HG03066 (cell line): Measurements from ENCODE around the gene TMIE.

Source experiments
- ATAC-seq: cut with Tn5 transposase; IDR thresholded peaks from one replicate; pipeline ENCODE4 v1.9.1; 2021; ENCODE audit warnings: low read depth; ENCODE audit not compliant: unreplicated experiment

The TMIE gene, protein sequence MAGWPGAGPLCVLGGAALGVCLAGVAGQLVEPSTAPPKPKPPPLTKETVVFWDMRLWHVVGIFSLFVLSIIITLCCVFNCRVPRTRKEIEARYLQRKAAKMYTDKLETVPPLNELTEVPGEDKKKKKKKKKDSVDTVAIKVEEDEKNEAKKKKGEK

DNA sequence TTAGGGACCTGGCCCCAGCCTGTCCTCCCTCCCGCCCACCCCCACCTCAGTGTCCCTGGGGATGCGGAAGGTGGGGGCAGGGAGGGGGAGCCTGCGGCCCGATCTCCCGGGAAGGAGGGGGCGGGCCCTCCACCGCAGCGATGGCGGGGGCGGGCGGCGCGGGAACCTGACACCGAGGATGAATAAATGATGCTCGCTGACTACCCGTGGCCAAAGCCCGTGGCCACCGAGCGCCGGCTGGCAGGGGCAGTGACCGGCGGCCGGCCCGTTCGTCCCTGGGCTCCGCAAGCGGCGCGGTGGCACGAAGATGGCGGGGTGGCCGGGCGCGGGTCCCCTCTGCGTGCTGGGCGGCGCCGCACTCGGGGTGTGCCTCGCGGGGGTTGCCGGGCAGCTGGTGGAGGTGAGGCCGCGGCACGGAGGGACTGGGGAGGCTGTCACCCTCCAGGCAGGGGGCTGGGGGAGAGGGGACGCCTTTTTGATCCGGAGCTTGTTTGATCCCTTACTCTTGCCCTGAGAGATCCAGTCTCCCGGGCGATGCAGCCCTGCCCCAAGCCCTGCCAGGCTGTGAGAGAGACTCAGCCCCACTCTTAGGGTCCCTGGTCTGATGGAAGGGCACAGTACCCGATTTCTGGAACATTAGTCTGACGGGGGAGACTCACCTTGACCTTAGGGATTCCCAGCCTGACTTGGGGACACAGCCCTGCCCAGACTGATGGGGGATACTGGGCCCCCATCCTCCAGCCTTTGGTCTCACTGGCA, at the start of gene TMIE:
TMIE (plus strand) TSS at position 212 of the 759 bp plus-strand sequence; CDS start at position 308, 96 bp downstream.
- no peak for ATAC-seq

DNA sequence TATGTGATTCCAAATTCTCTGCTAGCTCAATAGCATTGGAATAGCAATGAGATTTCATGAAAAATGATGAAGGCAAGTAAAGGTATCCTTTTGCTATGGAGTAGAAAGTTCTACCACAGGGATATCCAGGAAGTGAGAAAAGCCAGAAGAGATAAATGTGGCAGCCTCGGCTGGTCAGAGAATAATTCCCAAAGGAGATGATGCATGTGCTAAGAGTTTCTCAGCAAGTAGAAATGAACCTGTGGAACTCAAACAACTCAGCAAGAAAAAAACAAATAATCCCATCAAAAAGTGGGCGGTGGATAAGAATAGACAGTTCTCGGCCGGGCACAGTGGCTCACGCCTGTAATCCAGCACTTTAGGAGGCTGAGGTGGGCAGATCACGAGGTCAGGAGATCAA, 45.9 kb upstream of the TMIE start:
- ATAC-seq, result no peak

DNA sequence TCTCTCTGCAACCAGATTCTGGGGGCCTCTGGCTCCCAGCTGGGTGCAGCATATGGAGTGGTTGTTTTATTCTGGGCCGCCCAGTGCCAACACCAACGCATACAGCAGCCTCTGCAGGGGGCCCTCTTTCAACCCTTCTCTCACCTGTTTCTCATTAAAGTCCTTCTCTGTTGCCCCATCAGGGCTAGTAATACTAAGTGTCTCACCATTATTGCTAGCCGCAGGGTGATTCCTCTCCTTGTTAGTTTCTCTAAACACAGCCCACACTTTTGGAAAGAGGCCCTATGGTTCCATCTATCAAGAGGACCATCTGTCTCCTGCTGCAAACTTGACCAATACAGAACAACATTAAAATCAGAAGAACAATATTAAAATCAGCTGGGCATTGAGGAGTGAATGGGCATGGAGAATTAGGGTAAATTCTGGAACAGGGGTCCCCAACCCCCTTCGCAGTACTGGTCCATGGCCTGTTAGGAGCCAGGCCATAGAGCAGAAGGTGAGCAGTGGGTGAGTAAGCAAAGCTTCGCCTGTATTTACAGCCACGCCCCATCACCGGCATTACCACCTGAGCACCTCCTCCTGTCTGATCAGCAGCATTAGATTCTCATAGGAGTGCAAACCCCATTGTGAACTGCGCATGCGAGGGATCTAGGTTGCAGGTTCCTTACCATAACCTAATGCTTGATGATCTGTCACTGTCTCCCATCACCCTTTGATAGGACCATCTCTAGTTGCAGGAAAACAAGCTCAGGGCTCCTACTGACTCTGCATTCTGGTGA, 44.2 kb upstream of the TMIE start:
- no peak for ATAC-seq

DNA sequence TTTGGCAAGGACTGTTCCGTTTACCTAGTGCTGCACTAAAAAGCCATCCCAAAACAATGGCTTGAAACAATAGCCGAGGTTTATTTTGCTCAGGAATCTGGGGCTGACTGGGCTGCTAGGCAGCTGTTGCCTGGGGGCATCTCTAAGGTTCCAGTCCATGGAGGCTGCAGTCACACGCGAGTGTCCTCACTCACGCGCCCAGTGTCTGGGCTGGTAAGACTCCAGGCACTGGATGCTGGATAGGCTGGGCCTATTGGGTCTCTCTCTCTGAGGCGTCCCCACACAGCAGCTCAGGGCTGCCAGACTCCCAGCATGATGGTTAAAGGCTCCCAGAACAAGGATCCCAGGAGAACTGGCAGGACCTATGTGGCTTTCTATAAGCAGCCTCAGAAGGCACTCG, 41.9 kb upstream of the TMIE start:
- ATAC-seq, result no peak

DNA sequence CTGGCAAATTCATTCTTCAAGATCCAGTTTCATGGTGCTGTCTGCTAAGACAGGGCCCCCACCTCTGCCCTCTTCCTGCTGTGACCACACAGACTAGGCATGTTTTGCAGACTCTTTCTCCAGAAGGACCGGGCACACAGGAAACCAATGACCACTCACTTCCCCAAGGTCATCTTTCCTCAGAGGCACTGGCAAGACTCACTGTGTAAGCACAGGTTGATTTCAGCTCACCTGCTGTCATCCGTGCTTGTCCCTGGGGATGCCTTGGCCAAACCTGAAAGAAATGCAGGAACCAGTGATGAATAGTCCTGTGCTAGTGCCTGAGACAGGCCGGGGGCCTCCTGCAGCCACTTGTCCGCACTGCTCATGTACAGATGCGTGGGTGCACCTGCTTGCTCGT, 41.2 kb upstream of the TMIE start:
- ATAC-seq, result no peak

DNA sequence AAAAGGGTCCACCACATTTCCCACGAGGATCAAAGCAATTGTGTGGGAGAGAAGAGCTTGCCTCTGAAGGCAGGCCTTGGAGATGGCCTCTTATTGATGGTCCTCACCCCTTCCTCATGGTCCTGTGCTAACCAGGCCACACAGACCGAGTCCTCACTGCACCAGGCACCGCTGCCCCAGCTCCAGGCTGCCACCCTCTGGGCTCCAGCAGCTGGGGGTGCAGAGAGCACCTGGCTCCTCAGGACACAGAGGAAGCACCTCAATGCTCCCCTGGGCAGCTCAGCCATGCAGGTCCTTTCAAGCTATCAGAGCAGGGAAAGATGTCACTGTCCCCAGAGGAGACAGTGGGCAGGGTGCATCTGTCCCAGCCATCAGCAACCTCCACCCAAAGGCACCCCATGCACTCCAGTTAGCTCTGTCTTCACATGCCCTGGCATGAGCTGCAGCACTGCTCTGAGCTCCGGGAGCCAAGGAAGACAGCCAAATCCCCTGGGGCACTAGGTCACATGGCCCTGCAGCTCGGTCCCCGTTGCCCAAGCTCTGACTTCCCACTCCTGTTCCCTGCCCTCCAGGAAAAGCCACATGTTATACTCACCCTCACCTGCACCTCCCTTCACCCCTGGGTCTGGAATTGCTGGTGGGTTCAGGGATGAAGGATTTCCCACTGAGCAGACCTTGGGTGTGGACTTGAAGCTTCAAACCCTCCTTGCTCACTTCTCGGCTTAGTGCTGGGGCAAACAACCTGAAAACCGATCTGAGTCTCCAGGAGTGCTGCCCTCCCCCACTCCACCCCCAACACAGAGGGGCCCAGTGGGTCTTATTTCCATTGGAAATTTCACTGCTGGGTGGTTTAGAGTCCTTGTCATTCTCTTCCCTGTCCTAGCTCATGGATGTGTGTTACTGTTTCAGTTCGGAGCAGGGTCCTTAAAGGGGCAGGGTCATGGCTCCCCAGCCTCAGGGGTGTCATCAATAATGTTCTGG, 40.4 kb upstream of the TMIE start:
- no peak for ATAC-seq

DNA sequence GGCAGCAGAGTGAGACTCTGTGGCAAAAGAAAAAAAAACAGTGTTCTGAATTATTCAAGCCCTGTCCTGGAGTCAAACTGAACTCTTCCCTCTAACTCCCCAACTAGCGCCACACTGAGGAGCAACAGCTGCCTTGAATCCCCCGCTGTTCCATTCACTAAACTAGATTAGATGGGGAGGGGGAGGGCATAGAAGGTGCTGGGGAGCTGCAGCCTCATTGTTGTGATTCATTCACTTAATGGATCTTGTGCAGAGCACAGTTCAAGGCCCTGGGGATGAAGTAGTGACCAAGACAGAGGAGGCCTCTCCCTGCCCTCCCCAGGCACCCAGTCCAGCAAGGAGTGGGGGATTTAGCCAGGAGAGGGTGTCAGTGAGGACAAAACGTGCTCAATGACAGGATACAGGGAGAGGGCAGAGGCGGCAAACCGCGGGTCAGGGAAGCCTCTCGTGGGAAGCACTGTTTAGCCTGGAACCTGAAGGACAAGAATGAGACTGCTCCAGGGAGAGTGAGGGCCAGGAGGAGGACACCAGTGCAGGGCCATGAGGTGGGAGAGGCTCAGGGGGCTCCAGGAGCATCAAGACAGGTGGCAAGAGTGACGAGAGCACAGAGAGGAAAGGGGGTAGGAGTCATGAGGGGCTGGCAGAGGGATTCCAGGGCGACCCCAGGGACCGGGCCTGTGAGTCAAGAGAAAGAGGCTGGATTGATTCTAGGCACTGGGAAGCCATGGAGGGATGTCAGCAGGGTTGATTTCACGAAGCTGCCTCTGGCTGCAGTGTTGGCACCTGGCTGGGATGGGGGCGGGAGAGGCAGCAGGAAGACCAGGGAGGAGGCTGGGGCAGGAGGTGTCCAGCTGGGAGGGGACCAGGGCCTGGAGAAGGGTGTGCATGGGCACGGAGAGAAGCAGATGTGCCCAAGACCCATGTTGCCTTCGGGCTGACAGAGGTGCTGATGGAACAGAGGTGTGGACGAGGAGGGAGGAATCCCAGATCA, 39.1 kb upstream of the TMIE start:
- no peak for ATAC-seq

DNA sequence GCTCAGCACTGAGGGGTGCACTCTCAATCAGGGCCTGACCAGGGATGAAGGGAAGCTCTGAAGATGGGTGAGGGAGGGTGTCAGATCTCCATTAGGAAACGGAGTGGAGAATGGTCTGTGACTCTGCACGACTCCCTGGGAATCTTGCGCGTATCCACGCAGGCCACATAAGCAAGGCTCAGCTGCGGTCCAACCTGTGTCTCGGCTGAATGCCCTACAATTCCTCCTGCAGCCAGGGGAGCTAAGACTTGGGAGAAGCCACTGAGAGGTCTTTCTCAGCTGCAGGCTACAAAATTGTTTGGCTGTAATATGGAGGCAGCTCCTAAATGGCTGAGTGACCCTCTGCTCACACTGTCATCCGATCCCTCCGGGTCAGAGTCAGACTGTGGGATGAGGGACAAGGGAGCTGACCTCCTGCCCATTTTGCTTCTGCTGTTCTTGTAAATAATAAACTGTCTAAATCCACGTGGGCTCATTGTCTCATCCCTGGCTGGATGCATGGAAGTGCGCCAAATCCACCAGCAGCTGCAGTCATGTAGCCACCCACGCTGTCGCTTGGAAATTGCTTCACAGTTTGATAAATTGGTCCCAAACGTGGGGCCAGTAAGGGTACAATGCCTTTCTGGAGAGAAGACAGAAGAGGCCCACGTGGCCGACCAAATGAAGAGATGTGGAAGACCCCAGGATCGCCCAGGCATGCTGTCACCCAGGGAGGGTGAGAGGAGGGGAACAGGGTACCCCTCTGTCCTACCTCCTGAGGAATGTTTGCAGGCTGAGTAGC, 38.2 kb upstream of the TMIE start:
- ATAC-seq, result no peak

DNA sequence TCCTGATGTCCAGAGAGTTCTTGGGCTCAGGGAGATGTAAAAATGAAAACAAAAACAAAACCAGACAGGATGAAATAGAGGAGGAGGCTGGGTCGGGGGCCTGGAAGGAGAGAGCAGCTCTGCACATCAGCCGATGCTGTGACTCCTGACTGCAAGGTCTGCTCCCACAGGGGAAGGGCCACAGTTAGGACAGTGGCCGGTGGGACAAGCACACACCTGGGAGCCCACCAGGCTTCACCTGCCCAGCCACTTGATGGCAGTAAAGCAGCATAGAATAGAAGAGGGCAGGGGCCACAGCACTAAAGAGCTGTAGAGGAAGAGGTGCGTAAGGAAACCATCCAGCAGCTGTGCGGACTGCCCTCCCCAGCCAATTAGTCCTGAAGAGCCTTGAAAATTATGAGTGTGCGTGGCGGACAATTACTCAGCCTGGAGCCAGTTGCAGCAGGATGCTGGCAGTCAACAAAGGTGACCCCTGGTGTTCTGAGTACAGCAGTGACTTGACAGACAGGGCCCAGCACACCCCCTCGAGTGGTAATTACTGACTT, 37.5 kb upstream of the TMIE start:
- ATAC-seq, result no peak

DNA sequence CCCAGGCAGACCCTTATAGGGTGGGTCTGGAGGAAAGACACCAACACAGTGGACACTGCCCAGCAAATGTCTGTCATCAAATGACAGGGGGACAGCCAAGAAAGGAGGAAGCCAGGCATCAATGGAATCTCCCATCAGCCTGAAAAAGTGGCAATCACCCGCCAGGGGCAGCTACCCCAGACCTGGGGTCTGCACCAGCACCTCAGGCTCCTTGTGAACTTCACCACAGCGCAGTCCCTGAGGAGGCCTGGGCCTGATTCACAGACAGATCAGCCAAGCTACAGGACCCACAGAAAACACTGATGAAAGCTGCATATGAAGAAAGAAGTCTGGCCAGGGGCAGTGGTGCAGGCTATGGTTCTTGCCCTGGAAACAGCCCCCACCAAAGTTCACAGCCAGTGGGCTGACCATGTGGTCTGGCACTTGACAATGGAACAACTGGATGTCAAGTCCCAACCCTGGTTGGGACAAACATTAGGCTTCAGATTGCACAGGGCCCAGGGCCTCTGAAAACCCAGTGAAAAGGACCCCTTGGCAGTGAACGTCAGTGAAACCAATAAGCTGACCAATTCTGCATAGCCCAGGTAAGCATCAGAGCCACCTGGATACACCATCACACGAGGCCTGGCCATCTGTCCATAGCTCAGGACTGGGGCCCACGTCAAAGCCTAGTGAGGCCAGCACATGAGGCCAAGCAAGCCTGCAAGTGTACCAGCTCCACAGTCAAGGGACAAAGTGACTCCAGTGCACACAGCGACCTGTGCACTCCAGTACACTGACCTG, 36.8 kb upstream of the TMIE start:
- no peak for ATAC-seq

DNA sequence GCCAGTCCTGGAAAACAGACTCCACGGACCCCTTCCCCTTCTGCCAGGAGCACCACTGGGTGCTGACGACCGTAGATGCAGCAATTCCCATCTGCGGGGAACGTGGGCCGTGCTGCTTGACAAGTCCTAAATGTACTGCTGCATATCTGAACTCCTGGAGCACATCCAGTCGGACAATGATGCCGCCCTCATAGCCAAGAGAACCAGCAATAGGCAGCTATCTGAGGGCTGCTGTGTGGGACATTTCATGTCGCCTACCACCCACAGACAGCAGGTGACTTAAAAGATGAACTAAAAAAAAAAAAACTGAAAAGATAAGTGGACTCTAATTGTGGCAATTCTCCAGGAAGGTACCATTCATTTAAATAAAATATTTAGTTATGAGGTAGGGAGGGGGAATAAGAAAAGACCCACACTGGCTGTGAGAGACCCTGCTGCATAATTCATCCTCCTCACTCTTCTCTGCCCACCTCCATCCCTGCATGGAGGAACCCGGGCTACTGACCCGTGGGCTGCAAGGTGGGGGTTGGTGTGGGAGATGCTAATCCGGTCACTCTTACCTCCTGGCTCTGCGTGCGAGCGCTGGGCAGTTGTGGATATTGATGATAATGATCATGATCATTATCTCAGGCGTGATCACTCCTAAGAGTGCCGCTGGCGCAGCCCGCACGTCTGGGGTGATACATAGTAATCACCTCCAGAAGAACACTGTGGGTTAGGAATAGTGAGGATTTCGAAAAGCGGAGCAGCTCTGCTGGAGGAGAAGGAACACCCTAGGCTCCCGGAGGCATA, 36.0 kb upstream of the TMIE start:
- ATAC-seq, result no peak

DNA sequence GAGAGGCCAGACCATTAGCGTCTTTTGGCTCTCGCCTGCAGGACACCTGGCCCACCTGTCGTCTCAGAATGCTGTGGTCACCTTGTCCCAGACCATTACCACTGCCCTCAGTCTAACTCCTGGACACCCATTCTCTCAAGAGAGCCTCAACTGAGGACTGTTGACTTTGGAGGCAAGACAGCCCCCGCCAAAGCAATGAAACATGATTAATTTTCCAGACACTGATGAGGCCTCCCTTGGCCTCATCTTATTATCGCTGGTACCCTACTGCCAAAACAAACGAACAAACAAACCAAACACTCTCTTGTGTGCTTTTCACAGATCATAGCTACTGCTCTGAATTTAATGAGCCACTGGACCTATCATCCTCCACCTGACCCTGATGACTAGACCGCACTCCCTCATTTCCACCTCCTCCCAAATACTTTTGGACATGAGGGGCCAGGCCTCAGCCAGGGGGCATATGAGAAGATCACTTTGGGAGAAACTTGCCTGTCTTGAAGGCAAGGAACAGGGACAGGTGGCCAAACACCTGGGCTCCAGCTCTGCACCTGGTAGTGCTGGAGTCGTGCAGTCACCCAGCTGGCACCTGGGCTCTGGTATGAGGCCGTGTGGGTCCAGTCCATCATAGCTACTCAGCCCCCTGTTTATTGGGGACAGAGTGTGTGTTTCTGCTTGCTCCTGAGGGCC, 35.3 kb upstream of the TMIE start:
- no peak for ATAC-seq

DNA sequence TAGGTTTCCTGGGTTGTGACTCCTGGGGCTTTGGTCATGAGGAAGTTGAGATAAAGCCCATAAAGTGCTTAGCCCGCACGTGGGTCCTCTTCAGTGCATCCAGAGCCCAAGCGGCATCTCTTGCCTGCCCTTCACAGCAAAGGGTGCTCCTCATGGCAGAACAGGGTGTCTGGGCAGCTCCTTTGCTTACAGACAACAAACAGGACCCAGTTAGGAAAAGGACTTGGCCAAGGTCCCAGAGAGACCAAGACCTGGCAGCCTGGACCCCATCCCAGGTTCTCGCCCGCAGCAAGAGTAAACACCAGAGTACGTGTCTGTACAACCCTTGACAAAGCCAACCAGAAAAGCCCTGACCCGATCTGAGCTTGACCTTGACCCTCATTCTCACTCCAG, 34.7 kb upstream of the TMIE start:
- ATAC-seq, result no peak

DNA sequence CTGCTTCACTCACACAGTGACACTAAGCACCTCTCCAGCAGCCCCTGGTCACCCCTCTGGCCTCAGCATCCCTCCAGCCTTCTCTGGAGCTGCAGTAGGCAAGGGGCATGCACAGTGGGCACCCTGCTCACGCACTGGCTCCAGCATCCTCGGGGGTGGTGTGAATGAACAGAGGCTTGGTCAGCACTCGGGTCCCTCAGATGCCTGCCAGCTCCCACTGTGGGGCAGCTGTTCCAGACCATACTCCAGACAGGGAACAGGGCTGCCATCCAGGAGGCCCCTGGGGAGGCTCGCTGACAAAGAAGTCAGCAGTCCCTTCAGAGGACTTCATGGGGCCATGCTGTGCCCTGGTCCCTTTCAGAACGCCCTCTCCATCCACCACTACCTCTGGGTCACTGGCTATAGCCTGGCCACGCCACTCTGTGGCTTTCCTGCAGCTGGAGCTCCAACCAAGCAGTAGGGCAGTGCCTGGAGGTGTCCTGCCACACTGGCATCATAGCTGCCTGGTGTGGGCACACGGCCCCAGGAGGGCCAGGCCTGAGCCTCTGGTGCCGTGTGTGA, 34.1 kb upstream of the TMIE start:
- ATAC-seq, result no peak

DNA sequence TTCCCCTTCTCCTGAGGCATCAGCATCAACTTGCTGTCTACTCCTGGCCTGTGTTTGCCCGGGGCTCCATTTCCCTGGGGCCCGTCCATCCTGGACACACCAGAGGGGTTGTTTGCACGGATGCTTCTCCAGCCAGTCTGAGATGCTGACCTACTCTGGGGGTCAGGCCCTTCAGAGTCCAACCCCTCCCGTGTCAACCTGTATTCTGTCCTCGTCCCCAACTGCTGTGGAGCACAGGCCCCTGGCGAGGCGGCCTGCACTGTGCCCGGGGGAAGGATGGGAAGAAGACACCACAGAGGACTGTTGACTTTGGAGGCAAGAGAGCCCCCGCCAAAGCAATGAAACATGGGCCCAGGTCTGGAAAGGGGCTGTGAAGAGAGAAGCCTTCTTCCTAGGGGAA, 33.5 kb upstream of the TMIE start:
- ATAC-seq, result no peak

DNA sequence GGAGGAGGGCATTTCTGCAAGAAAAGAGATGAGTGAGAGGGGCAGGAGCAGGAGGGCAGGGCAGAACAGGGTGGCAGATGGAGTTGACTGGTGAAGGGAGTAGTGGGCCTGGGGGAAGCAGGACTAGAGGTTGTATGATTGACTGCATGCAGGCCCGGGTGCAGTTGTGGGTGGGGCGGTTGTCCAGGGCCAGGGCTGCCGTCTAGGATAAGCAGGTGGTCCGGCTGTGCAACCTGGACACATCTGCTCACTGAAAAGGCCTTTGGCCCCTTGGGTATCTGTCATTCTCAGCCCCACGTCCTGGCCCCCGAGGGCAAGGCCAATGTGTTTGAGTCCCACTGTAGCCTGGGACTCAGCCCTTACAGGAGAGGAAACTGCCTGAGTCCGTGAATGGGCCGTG, 33.1 kb upstream of the TMIE start:
- ATAC-seq, result no peak
